GM19455 (cell line): ENCODE results near the gene SCN4A.
"Not testable (repeated sequence)": the region's sequence is repeated elsewhere in the genome, so short reads cannot be mapped to it uniquely, and the experiment has no call there.

Experiments
- ATAC-seq: cut with Tn5 transposase; IDR thresholded peaks from one replicate; pipeline ENCODE4 v1.9.1; 2021; ENCODE audit not compliant: unreplicated experiment

Gene SCN4A

DNA sequence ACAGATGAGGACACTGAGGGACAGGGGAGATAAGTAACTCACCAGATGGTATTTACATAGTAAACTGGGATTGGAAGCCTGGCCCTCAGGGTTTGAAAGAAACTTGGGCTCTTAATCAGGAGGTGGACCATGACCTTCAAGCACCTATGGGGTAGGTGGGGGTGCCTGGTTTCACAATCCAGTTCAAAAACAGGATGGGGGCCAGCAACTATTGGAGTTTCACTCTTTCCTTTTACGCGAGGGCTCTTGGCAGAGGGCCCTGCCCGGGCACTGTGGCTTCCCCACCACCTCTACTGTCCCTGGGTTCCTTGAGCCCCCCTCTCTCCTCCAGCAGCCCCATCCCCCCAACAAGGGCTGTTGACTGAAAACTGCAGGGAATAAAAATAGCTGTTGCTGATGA is 14.1 kb upstream of the SCN4A start:
- ATAC-seq = no peak

DNA sequence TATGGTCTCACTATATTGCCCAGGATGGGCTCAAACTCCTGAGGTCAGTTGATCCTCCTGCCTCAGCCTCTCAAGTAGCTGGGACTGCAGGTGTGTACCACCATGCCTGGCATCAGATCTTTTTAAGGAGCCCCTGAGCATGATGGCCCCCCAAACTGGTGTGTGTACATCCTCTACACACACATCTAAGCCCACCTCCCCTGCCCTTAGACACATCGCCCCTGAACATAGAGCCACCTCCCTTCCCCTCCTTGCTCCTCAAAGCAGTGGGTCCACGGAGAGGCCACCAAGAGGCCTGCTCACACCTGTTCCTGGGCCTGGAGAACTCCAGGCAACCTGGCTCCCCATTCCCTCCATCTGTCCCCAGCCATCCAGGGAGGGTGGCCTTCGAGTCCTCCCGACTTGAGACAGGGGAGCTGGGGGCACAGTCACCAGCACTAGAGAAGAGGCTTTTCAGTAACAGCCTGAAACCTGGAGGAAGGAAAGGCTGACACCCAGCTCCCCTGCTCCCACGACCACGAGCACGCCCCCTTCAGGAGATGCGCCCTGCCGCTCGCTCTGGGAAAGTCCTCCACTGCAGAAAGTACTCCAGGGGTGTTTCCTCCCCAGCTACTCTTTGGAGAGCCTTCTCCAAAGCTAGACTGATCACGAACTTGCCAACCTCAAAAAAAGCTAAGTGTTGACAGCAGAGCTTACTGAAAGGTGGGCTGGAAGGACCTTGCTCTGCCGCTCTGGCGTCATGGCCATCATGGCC is 12.8 kb upstream of the SCN4A start:
- ATAC-seq = no peak

DNA sequence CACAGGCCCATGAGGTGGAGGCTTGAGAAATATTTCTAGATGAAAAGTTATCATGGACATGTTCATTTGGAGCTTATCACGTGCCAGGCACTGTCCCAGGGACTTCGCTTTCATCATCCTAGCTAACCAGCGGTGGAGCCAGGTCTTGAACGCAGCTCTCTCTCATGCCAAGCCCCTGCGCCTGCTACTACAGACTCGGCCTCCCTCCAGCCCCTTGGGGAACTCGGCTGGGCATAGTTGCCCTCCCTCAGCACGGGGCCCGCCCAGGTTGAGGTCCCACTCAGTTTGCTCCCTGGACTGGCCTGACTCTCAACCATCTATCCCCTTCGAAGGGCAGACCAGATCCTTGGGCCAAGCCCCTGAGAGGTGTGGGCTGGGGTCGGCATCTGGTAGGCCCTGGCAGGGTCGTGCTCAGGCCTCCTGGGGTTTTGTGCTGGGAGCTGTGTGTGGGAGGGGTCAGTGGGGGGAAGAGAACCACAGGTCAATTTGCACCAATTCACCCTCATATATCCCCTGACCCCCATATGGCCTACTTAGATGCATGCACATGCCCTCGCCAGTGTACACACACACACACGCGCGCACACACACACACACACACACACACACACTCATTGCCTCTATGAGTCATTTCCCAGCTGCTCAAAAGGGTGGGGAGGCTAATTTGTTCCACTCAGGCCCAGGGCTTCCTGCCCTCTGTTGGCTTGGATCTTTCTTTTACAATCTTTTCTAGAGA is 12.1 kb upstream of the SCN4A start:
- ATAC-seq = no peak

DNA sequence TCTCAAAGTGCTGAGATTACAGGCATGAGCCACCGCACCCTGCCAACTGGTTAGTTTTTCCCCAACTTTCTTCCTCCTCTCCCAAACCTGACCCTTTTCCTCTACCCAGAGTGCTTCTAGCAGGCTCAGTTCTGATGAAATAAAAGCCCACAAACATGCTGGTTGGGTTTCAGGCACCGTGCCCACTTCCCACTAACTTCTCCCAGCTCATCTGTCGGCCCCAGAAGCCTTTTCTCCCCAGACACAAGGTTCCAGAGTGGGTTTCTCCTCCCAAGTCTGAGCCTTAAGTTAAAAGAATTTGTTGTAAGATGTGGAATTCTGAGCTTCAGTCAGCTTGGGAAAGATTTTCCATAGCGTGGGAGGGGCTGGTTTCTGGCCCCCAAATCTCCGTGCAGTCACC is 11.5 kb upstream of the SCN4A start:
- no peak for ATAC-seq

DNA sequence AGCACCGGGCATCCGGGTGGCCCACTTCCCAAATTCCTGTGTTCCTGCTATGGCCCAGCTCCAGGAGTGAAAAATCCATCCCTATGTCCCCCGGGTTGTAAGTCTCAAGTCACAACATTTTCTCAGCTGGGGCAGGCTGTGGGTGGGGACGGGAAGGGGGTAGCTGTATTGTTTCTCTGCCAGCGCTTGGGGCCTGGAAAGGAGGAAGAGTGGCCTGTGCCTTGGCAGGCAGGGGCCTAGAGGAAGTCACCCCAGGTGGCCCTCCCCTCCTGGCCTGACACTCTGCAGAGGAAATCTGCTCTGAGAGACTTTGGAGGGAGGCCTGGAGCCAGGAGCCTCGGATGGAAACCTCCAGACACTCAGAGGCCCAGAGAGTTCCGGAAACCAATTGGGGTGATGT is 10.6 kb upstream of the SCN4A start:
- ATAC-seq = no peak

DNA sequence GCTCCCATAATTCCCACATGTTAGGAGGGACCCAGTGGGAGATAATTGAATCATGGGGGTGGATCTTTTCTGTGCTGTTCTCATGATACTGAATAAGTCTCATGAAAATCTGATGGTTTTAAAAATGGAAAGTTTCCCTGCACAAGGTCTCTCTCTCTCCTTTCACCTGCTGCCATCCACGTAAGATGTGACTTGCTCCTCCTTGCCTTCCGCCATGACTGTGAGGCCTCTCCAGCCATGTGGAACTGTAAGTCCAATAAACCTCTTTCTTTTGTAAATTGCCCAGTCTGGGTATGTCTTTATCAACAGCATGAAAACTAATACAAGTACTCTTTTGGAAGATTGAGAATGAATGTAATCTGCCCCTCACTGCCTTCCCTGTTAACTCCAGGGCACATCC is 9.9 kb upstream of the SCN4A start:
- ATAC-seq = not testable (repeated sequence)

DNA sequence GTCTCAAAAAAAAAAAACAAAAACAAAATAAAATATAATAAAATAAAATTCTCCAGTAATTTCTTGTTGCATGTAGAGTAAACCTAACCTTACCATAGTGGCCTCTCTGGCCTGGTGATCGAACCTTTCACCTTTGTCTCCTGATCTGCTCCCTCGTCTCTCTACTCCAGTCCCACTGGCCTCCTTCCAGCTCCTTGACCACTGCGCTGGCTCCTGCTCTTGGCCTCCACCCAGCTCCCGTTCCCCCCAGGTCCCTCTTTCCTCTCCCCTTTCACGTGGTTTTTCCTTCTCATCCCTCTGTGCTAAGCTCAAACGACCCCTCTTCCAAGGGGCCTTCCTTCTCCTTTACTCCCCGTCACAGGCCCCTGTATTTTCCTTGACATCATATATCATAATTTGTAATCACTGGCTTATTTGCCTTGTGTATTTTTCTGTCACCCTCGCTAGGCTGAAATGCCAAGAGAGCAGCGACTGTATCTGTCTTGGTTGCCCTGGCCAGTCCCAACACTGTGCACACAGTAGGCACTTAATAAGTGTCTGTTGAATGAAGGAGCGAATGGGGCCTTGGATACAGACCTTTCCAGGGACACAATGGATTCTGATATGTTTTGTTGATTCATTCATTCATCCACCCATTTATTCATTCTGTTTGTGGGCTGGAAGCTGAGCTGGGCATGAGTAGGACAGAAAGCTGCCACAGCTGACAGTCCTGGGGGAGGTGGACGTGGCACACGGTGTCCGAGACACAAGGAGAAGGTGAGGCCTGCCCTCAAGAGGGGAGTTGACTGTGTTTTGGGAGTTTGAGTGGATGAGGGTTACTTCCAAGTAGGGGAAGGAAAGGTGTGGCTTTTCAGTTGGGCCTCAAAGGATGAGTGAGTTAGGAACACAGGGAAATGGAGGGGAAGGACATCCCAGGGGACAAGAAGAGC is 5.8 kb upstream of the SCN4A start:
- ATAC-seq = no peak

DNA sequence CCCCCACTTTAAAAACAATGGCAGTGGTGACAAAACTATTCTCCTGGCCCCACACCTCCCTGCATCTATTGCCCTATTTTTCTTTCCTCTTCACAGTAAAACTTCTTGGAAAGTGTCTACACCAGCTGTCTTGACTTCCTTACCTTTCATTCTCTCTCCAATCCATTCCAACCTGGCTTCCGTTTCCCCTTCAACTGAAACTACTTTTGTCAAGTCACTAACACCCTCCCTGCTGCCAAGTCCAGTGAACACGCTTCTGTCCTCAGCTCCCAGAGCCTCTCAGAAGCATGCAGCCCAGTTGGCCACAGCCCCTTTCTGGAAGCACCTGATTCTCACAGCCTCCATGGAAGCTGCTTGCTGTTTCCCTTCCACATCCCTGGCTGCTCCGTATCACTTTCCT is 4.0 kb upstream of the SCN4A start:
- no peak for ATAC-seq

DNA sequence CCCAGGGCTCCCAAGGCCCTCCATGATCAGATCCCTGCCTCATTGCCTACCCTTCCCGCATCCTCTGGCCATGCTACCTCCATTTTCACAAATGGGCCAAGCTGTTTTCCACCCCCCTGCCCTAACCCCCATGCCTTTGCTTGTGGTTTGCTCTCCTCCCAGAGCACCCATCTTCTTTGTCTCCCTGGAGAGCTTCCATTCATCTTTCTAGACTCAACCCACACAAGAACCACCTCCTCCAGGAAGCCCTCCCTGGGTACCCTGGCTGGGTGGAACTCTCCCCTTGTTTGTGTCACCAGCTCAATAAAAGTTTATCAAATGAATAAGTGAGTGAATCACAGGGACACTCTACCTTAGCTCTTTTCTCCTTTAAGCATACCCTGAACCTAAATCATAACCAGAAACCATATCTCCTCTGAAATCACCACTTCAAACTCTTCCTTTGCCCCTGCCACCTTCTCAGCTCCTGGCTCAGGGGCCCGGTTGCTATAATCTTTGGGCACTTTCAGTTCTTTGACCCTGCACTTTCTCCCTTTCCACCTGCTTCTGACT is 2.9 kb upstream of the SCN4A start:
- ATAC-seq = no peak

DNA sequence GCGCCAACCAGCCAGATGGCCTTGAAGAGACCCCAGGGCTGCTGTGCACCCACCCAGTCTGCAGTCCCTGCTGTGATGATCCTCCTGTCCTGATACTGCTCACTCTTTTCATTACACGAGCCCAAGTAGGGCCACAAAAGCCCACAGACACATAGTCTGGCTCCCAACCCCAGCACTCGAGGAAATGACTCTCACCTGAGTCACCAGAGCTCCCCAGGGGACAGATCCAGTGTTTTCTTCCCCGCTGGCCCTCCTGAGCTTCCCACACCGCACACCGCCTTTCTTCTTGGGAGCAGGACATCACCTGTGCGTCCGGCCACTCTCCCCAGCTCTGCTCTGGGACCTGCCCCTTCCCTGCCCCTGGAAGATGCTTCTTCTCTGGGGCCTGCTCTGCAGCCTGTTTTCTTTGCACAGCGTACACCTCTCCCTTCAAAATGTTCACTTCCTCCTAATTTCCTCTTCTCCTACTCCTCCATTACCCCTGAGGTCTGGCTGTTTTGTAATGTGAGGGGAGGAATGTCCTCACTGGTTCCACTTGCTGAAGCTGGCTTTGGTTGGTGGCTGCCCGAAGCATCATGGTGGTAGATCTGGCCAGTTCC is 2.0 kb upstream of the SCN4A start:
- no peak for ATAC-seq

DNA sequence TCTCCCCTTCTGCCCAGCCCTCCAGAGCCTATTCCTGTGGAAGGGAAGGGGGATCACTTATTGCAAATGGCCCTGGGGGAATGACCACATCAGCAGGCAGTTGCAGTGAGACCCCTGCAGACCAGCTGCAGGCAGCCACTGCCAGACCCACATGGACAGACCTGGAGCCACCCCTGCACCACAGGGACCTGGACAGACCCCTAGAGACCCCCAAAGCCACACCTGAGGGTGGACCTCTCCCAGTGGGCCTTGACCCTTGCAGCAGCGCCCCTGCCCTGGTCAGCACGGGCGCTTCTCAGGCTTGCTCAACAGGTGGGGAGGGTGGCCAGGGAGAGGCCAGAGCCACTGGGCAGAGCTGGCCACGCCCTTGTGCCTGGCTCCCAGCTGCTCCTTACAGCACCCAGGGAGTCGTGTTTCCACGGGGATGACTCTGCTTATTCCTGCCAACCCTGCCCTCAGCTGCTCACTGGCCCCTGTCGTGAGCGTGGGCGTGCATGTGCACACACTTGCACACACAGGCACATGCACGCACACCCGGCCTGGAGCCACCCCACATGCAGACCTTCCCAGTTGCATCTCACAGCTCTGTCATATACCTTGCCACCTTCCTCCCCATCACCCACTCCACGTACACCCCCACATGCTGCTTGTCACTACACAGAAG is 1.3 kb upstream of the SCN4A start:
- ATAC-seq = no peak

DNA sequence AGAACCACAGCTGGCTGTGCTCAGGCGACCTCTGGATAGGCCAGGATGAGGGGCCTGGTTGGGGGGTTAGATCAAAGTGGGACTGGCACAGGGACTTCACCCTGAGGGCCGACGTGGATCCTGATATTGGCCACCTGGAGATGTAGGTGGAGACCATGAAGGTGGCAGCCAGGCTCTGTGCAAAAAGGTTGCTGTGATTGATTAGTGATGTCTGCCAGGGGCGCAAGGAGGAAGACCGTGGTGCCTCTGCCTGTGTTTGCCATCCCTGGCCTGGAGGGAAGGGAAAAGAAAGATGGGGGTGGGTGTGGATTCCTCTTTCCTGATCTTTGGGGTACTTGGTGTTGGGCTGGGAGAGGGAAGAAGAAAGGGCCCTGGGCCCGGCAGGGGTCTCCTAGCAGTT is 529 bp upstream of the SCN4A start:
- ATAC-seq = no peak

DNA sequence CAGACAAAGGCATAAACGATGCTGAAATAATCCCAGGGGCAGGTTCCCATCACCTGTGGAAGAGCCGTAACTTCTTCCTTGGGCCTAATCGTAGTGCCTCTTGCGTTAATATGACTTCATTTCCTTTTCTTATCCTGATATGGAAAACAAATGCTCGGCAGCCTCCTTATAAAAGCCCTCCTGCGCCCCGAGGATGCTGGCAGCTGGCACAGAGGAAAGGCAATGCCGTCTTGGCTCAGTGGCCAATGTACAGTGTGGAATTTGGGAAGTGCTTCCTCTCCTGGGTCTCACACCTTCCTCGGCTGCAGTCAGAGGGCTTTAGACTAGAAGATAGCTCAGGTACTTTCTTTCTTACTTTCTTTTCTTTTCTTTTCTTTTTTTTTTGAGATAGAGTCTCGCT is 3.4 kb downstream of the SCN4A start:
- no peak for ATAC-seq

DNA sequence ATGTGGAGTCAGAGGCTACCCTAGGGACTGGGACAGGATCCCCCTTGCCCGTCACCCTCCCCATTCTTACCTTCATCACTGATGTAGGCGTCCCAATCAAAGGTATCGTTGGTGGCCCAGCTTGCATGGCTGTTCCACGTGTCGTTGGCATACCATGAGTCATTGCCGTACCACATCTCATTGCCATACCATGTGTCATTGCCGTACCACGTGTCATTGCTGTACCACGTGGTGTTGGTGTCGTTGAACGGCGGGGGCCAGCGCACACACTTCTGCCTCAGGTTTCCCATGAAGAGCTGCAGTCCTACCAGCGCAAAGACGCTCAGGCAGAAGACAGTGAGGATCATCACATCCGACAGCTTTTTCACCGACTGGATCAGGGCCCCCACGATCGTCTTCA is 4.8 kb downstream of the SCN4A start:
- ATAC-seq = no peak

DNA sequence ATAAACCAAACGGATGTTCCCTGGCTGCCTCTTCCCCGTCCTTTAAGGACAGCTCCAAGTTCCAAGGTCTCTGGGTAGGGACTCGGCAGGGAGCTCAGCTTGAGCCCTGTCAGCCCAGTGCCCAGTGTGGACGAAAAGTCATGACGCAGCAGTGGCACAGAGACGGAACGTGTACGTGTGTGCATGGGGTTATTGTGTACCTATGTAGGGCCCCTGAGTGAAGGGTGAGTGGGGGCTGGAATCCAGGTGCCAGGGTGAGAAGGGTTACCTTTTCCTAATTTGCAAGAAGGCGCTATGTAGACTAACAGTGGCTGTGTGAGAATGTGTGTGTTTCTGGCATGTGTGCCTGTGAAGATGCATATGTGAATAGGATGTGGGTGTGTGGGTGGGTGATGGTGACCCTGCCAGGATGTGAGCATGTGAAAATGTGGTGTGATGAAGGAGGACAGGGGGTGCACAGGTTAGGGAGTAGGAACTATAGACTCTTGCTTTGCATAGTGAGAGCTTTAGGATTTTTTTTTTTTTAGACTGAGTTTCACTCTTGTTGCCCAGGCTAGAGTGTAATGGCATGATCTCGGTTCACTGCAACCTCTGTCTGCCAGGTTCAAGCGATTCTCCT is 6.0 kb downstream of the SCN4A start:
- no peak for ATAC-seq

DNA sequence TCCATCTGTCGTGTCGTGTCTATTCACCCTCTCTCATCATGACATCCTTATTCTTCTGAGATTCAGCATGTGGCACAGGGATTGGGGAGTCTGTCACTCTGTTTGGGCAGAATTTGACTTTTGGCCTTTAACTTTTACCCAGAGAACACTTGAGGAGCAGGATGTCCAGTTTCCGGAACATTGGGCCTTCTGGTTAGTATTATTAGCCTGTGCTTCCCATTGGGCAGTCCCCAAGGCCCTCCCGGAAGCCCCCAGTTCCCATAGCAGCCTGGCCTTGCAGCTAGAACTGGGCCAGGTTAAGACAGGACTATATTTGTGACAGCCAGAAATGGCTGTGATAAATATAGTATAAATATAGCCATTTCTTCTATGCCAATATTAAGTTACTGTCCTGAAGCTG is 9.6 kb downstream of the SCN4A start:
- ATAC-seq = no peak

DNA sequence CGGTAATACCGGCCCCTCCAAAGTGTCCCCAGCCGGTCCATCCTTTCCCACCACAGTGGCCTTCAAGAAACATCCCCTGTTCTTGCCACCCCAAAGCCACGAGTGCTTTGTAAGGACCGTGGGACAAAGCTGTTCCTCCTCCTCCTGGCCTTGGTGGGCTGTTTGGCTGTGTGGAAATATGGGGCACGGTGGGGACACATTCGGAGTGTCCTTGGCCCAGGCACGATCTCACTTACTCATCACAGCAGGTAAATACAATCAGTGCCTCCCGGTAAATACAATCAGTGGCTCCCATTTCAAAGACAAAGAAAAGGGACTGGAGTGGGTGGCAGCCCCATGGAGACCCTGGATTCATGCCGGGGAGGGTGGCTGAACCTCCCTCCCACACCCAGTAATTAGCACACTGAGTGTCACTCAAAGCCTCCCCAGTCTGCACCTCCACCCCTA is 10.4 kb downstream of the SCN4A start:
- ATAC-seq = no peak

DNA sequence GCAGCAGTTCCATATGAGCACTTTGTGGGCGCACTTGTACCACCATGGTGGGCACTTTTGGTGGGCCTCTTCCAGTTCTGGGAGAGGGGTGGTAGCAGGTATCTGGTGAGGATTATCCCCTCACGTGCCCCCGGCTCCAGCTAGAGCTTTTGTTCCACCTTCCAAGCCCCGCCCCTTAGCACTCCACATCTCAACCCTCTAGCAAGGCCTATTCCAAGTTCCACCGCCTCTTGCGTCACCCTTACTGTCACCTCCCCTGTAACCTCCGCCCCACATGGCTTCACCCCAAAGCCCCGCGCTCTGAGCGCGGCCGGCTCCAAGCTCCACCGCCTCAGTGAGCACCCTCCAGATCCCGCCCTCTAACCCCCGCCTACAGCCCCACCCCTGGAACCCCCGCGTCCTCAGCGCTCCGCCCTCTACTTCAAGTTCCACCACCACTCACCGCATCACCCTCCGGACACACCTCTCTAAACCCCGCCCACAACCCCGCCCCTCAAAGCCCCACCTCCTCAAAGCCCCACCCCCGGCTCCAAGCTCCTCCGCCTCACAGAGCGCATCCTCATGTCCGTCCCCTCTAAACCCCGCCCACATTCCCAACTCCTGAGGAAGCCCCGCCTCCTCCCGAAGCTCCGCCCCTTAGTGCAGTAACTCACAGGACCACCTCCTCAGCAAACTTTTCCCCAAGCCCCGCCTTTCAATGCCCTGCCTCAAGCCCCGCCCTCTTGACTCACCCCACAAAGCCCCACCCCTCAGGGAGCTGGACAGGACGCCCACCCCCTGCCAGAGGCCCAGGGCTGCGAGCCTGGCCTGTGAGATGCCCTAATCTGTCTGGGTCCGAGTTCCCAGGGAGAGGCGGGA is 11.1 kb downstream of the SCN4A start:
- ATAC-seq = no peak

DNA sequence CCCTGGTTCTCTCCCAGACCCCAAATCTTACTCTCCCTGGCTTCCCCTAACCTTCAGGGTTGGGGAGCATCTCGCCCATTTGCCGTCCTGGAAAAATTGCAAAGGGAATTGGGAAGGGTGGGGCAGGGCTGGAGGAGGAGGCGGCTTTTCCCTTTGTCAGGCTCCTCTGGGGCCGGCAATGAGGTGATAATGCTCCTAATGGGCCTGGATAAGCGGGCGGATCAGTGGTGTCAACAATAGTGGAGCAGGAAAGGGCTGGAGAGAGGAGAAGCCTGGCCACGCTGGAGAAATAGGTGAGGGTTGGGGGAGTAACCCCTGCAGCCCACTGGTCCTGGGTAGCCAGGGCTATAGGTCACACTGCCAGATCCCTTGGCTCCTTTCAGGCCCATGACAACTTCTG is 12.3 kb downstream of the SCN4A start:
- no peak for ATAC-seq
